CMK (cell line): ENCODE results near the gene KCNN1.
A peak's percentile ranks its signal among the peaks of the same experiment; 100 is the strongest.

Experiments used
- DNase-seq: peaks from one replicate; pipeline ENCODE4 v3.0.0-alpha.2; 2010; ENCODE audit warnings: low read depth

KCNN1 gene

GRCh38 chr19:17947815-17948513 is 18.9 kb upstream of the KCNN1 start:
- DNase-seq, result peak; percentile 82

GRCh38 chr19:17948514-17948900 is 18.4 kb upstream of the KCNN1 start:
- DNase-seq, result no peak

- DNase-seq, result no peak
Measured at GRCh38 chr19:17948931-17949930, 17.7 kb upstream of the KCNN1 start.

GRCh38 chr19:17949956-17950309 is 17.0 kb upstream of the KCNN1 start:
- DNase-seq, result no peak

GRCh38 chr19:17950310-17951156 is 16.4 kb upstream of the KCNN1 start:
- no peak for DNase-seq

GRCh38 chr19:17951157-17951989 is 15.5 kb upstream of the KCNN1 start:
- no peak for DNase-seq

GRCh38 chr19:17951990-17952976 is 14.6 kb upstream of the KCNN1 start:
- no peak for DNase-seq

GRCh38 chr19:17953316-17953801 is 13.5 kb upstream of the KCNN1 start:
- no peak for DNase-seq

- no peak for DNase-seq
Measured at GRCh38 chr19:17953869-17954268, 13.0 kb upstream of the KCNN1 start.

GRCh38 chr19:17954401-17954800 is 12.5 kb upstream of the KCNN1 start:
- DNase-seq, result no peak

GRCh38 chr19:17957149-17957849 is 9.6 kb upstream of the KCNN1 start:
- DNase-seq, result no peak

GRCh38 chr19:17957885-17958284 is 9.0 kb upstream of the KCNN1 start:
- no peak for DNase-seq

GRCh38 chr19:17963936-17964691 is 2.8 kb upstream of the KCNN1 start:
- no peak for DNase-seq

GRCh38 chr19:17965370-17966128 is 1.4 kb upstream of the KCNN1 start:
- DNase-seq, result no peak

GRCh38 chr19:17966129-17966483 is 801 bp upstream of the KCNN1 start:
- no peak for DNase-seq

- DNase-seq, result no peak
Measured at GRCh38 chr19:17967257-17968051, 547 bp downstream of the KCNN1 start.

- no peak for DNase-seq
Measured at GRCh38 chr19:17968362-17968761, 1.5 kb downstream of the KCNN1 start.
